DLD1 (cell line): ENCODE data around the gene SLC22A23.

ENCODE experiments used
- in situ Hi-C: cut with HindIII; loops from 2 replicates; pipeline ENCODE4 v1.10.0; 2017; ENCODE audit warnings: low sequenced_read_pairs

Gene SLC22A23

GRCh38 chr6:3473773-3474172 is 16.9 kb upstream of the SLC22A23 start:
- in situ Hi-C loops: no loop called here

GRCh38 chr6:3471711-3472110 is 14.9 kb upstream of the SLC22A23 start:
- in situ Hi-C loops: no loop called here

GRCh38 chr6:3471286-3471685 is 14.4 kb upstream of the SLC22A23 start:
- in situ Hi-C loops: no loop called here

GRCh38 chr6:3468585-3468984 is 11.7 kb upstream of the SLC22A23 start:
- in situ Hi-C loops: no loop called here

GRCh38 chr6:3467996-3468395 is 11.1 kb upstream of the SLC22A23 start:
- in situ Hi-C loops: no loop called here

GRCh38 chr6:3466488-3467219 is 9.8 kb upstream of the SLC22A23 start:
- in situ Hi-C loops: no loop called here

- in situ Hi-C loops: no loop called here
These were observed 3.4 kb upstream of the SLC22A23 start for GRCh38 chr6:3460253-3460652.

- in situ Hi-C loops: no loop called here
These were observed 2.0 kb upstream of the SLC22A23 start for GRCh38 chr6:3458706-3459421.

- in situ Hi-C loops: no loop called here
These were observed 1.1 kb upstream of the SLC22A23 start for GRCh38 chr6:3457710-3458602.

GRCh38 chr6:3456395-3456897 is 404 bp downstream of the SLC22A23 start:
- in situ Hi-C loops: no loop called here

GRCh38 chr6:3455569-3456394 is 1.1 kb downstream of the SLC22A23 start:
- in situ Hi-C loops: no loop called here

- in situ Hi-C loops: no loop called here
These were observed 1.7 kb downstream of the SLC22A23 start for GRCh38 chr6:3455147-3455568.

GRCh38 chr6:3454273-3455010 is 2.4 kb downstream of the SLC22A23 start:
- in situ Hi-C loops: no loop called here

GRCh38 chr6:3453413-3454272 is 3.2 kb downstream of the SLC22A23 start:
- in situ Hi-C loops: no loop called here

GRCh38 chr6:3451498-3451897 is 5.4 kb downstream of the SLC22A23 start:
- in situ Hi-C loops: no loop called here

GRCh38 chr6:3450888-3451287 is 6.0 kb downstream of the SLC22A23 start:
- in situ Hi-C loops: no loop called here

GRCh38 chr6:3449750-3450305 is 7.0 kb downstream of the SLC22A23 start:
- in situ Hi-C loops: no loop called here

GRCh38 chr6:3449321-3449720 is 7.5 kb downstream of the SLC22A23 start:
- in situ Hi-C loops: no loop called here
